Esophagus squamous epithelium (tissue), 5 donors: ENCODE measurements around the gene CPTP. TPM values are rescaled to one million over a fixed set of nuclear protein-coding genes. Genes with fewer than 3 reads are reported as not detected.

Source experiments
- DNase-seq: peaks from one replicate; lab custom pipeline; 2025; lab: John Stamatoyannopoulos, UW
- H3K27ac ChIP-seq, 4 donors: fragments of 200-600 bp; sonication (generic); one replicate each; pipeline ENCODE4 v1.5.1; 2016 to 2019; ENCODE audit warnings: mild to moderate bottlenecking in 1 of 4
- H3K27me3 ChIP-seq, 4 donors: fragments of 200-600 bp; sonication (generic); 1 replicate in 3 of 4; 2 replicates in 1 of 4; pipeline versions ENCODE4 v1.5.1 to v1.6.0; 2017 to 2021; ENCODE audit warnings: antibody characterized with exemption in 1 of 4
- H3K36me3 ChIP-seq, 3 donors: fragments of 200-600 bp; sonication (generic); one replicate each; pipeline ENCODE4 v1.5.1; 2016 to 2019
- H3K4me1 ChIP-seq, 3 donors: fragments of 200-600 bp; sonication (generic); one replicate each; pipeline ENCODE4 v1.5.1; 2017 to 2019
- H3K4me3 ChIP-seq, 4 donors: fragments of 200-600 bp; sonication (generic); 1 replicate in 3 of 4; 2 replicates in 1 of 4; pipeline ENCODE4 v1.5.1; 2016 to 2019; ENCODE audit warnings: mild to moderate bottlenecking in 2 of 4, moderate library complexity in 1 of 4
- H3K9me3 ChIP-seq, 3 donors: fragments of 200-600 bp; sonication (generic); one replicate each; pipeline ENCODE4 v1.5.1; 2016 to 2019
- POLR2A ChIP-seq, 4 donors: fragments of 450-650 bp; IDR thresholded peaks; one replicate each; pipeline ENCODE4 v1.6.1; 2017; ENCODE audit warnings: antibody characterized with exemption in 4 of 4, mild to moderate bottlenecking in 4 of 4, moderate library complexity in 3 of 4
- WGBS, 2 donors: methylation state at CpG; one replicate each; pipeline ENCODE4 v1.1.5; 2018; 5-methylcytosine and 5-hydroxymethylcytosine counted together
- intact Hi-C: fragments of 100-400 bp; cut with DNase I; formaldehyde crosslinking; loops from one replicate; pipeline ENCODE4 v1.15.0; 2022
- total RNA-seq, 4 donors: library from RNA; depleted of rRNA; stranded (reverse); fragments of >200 nt; gene quantifications; one replicate each; pipeline ENCODE4 v1.1.0, GENCODE V29; 2016
- TF ChIP-seq, protein P1 (sequence below), 6 experiments: fragments of 450-650 bp in 4 of 6; fragments of 200-600 bp in 2 of 6; sonication (generic) in 2 of 6; IDR thresholded peaks; one replicate each; pipeline ENCODE4 v1.5.1; 2016 to 2019; ENCODE audit warnings: antibody characterized with exemption in 6 of 6, mild to moderate bottlenecking in 4 of 6, moderate library complexity in 4 of 6
- donor health status: DM: yes; HTN: yes; CAD: no.

Gene CPTP
- total RNA-seq, 4 donors from 2014 or later = 27.7 to 75.2 (median 33.4) TPM

- no peak overlapping the region for H3K27ac ChIP-seq
- no peak for DNase-seq
- H3K4me1 ChIP-seq = peaks cover 9 to 24% (median 11%) of the 10 kb centered on the region in 3 donors
- peaks cover 3 to 77% (median 20%) of the 10 kb centered on the region in 3 donors for H3K36me3 ChIP-seq
- H3K4me3 ChIP-seq = no peak overlapping the region
- intact Hi-C loops = loop anchor here (10.0 kb wide), 1 partner anchor 261 kb away; no protein-coding TSS in a partner anchor
- 92 to 94% methylated on average over 12 to 18 of the region's 35 CpGs for WGBS, 2 donors
- TF ChIP-seq, protein P1, sequence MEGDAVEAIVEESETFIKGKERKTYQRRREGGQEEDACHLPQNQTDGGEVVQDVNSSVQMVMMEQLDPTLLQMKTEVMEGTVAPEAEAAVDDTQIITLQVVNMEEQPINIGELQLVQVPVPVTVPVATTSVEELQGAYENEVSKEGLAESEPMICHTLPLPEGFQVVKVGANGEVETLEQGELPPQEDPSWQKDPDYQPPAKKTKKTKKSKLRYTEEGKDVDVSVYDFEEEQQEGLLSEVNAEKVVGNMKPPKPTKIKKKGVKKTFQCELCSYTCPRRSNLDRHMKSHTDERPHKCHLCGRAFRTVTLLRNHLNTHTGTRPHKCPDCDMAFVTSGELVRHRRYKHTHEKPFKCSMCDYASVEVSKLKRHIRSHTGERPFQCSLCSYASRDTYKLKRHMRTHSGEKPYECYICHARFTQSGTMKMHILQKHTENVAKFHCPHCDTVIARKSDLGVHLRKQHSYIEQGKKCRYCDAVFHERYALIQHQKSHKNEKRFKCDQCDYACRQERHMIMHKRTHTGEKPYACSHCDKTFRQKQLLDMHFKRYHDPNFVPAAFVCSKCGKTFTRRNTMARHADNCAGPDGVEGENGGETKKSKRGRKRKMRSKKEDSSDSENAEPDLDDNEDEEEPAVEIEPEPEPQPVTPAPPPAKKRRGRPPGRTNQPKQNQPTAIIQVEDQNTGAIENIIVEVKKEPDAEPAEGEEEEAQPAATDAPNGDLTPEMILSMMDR (IDR thresholded peaks at IDR 0.05) = no peak
- no peak for TF ChIP-seq POLR2A (IDR thresholded peaks at IDR 0.05)
- no peaks in the 10 kb centered on the region for H3K9me3 ChIP-seq
- H3K27me3 ChIP-seq = peaks cover 0 to 1% (median 0%) of the 10 kb centered on the region in 4 donors
These were observed 29.3 kb upstream of the CPTP start for GRCh38 chr1:1295154-1295923.

GRCh38 chr1:1296070-1297061, 28.2 kb upstream of the CPTP start:
- Histone ChIP-seq H3K36me3 (peaks cover 3 to 79% (median 20%) of the 10 kb centered on the region in 3 donors), H3K27ac (no peak overlapping the region), H3K4me3 (no peak overlapping the region), H3K4me1 (peaks cover 4 to 20% (median 4%) of the 10 kb centered on the region in 3 donors), H3K9me3 (no peaks in the 10 kb centered on the region), H3K27me3 (no peaks in the 10 kb centered on the region)
- TF ChIP-seq POLR2A (IDR thresholded peaks at IDR 0.05) = no peak
- TF ChIP-seq, protein P1 (IDR thresholded peaks at IDR 0.05) = no peak
- DNase-seq = no peak
- 85 to 86% methylated on average over 9 to 20 of the region's 62 CpGs for WGBS, 2 donors
- intact Hi-C loops = loop anchor here (10.0 kb wide), 1 partner anchor 262 kb away; no protein-coding TSS in a partner anchor

DNA sequence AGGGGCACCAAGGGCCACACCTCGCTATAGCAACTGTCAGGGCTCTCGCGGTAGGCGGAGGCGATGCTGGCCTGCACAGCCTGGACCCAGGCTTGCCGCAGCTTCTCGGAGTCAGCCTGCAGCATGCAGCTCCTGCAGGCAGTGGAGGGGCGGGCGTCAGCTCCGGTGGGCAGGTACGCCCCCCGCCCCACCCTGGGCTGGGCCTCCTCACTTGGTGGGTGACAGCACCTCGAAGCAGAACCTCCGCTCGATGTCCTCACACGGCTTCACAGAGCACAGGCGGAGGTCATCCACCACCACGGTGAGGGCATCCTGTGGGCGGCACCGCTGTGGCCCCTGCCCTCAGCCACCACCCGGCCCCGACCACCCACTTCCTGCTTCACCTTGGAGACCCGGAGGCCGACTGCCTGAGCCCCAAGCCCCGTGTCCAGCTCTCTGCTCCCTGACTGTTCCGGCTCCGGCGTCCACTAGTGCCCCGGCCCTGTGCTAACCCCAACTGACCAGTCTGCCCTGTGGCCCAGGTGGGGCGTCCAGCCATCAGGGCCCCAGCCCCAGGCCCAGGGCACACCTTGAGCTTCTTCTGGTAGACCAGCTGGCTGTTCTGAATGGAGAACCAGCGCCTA, 26.7 kb upstream of the CPTP start:
- Histone ChIP-seq H3K27me3 (no peaks in the 10 kb centered on the region), H3K27ac (no peak overlapping the region), H3K36me3 (peaks cover 3 to 73% (median 20%) of the 10 kb centered on the region in 3 donors), H3K9me3 (no peaks in the 10 kb centered on the region), H3K4me3 (no peak overlapping the region), H3K4me1 (peaks cover 3 to 23% (median 10%) of the 10 kb centered on the region in 3 donors)
- no peak for DNase-seq
- intact Hi-C loops = loop anchor here (10.0 kb wide), 1 partner anchor 263 kb away; no protein-coding TSS in a partner anchor
- no peak for TF ChIP-seq POLR2A (IDR thresholded peaks at IDR 0.05)
- TF ChIP-seq, protein P1 (IDR thresholded peaks at IDR 0.05) = no peak
- 80 to 96% methylated on average over 2 to 12 of the region's 31 CpGs for WGBS, 2 donors

DNA sequence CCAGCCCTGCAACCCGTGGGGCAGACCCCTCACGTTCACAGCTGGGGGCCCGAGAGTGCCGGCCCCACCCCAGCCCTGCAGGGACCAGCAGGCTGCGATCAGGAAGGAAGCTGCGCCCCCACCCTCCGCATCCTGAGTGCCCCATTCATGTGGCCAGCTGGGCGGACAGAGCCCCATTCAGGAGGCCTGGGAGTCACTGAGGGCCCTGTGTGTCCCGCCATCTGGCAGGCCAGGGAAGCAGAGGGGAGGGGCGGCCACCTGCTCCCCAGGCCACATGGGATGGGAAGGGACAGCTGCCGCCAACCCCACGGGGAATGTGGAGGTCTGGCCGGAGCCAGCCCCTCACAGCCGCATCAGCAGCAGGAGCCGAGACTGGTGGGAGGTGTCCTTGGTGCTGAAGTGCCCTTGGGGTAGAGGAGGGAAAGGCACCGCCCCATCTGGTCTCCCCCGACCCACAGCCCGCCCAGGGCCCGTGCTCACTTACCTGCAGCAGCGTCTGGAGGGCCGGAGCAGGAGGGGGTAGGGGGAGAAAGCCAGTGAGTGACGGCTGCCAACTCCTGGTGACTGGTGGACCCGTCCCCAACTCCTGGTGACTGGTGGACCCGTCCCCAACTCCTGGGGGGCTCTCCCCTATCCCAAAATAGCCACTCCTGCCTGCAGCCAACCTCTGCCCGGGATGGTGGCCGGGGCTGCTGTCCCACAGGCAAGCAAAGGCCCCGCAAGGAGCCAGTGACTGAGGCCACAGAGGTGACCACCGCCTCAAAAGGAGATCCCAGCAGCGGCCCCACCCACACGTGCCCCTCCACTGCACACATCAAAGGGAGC, 25.5 kb upstream of the CPTP start:
- intact Hi-C loops = loop anchor here (10.0 kb wide), 1 partner anchor 264 kb away; no protein-coding TSS in a partner anchor
- Histone ChIP-seq H3K27me3 (no peaks in the 10 kb centered on the region), H3K4me3 (no peak overlapping the region), H3K27ac (no peak overlapping the region), H3K9me3 (no peaks in the 10 kb centered on the region), H3K4me1 (peaks cover 15 to 35% (median 22%) of the 10 kb centered on the region in 3 donors), H3K36me3 (peaks cover 3 to 62% (median 20%) of the 10 kb centered on the region in 3 donors)
- no peak for DNase-seq
- no peak for TF ChIP-seq POLR2A (IDR thresholded peaks at IDR 0.05)
- TF ChIP-seq, protein P1 (IDR thresholded peaks at IDR 0.05) = no peak
- WGBS, 2 donors = 50 to 66% methylated on average over 1 to 13 of the region's 30 CpGs
